HG03280 (cell line): Measurements from ENCODE around the gene MTHFSD.
"Not testable (repeated sequence)": the region's sequence is repeated elsewhere in the genome, so short reads cannot be mapped to it uniquely, and the experiment has no call there.

ENCODE experiments used
- ATAC-seq: cut with Tn5 transposase; IDR thresholded peaks from one replicate; pipeline ENCODE4 v1.9.1; 2021; ENCODE audit warnings: mild to moderate bottlenecking, moderate library complexity; ENCODE audit not compliant: unreplicated experiment

Gene MTHFSD, protein sequence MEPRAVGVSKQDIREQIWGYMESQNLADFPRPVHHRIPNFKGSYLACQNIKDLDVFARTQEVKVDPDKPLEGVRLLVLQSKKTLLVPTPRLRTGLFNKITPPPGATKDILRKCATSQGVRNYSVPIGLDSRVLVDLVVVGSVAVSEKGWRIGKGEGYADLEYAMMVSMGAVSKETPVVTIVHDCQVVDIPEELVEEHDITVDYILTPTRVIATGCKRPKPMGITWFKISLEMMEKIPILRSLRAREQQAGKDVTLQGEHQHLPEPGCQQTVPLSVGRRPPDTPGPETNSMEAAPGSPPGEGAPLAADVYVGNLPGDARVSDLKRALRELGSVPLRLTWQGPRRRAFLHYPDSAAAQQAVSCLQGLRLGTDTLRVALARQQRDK

DNA sequence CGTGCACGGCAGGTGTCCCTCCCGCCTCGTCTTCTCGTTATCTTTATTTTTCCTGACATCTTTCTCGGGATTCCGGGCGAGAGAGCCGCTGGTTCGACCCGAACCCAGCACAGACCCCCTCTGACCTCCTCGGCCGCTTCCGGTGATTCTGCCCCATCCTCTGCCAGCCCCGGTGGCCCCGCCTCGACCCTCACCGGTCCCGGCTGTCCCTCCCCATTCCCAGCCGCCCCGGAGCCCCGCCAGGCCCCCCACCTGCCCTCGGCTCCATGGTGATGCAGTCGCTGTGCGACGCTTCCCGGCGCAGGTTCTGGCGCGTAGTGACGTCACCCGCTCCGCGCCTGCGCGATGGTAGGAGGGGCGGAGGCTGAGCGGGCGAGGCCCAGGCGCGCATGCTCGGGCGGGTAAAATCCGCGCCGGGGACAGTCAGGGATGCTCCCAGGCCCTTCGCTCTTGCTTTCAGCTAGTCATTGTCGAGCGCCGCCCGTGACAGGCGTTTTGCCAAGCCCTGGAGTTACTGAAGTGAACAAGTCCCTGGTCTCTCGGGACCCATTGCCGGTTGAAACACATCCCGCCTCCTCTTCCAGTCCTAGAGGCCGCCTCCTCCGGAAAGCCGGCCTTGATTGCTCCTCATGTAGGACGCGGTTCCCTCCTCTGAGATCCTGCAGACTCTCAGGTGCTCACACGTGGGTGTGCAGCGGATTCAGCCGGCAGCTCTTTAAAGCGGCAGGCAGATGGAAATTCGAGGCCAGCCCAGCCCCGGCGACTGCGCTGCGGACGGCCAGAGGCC, at the start of gene MTHFSD:
Gene MTHFSD (minus strand): TSS at position 319 of the 787 bp plus-strand sequence. CDS start 51 bp downstream, at position 268.
- peak; percentile 93 for ATAC-seq

- peak; percentile 48 for ATAC-seq
Measured at GRCh38 chr16:86604436-86605193, 49.6 kb upstream of the MTHFSD start.

DNA sequence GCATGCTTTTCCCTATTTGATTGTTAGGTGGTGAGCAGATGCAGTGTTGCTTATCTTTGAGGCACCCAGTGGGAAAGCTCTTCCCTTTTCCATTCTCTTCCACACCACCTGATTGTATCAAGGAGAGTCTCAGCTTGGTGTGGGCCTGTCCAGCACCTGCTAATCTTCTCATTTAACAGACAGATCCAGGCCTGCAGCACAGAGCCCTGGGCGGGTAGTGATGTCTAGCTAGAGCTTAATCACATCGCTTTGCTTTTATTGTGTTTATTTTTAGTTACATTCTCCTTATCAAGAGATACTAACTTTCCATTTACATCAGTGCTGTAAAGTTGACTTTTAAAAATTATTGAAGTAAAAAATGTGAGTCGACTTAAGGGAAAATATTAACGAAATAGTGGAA, 47.5 kb upstream of the MTHFSD start:
- ATAC-seq, result no peak

DNA sequence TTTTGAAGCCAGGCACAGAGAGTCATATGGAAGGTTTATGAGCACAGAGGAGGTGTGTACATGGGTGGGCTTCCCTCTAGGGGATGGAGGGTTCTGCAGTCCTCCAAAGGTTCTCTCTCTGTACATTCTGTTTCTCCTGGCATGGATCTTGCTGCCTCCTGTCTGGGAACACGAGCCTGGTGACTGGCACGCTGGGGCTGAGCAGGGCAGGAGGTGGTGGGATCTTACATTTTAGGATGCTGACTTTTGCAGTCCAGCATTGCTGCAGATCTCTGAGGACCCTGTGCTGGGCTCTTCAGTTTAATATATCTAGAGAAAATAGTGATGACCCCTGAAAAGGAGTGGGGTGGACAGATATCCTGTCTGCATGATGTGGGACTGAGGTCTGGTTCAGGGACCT, 46.3 kb upstream of the MTHFSD start:
- no peak for ATAC-seq

DNA sequence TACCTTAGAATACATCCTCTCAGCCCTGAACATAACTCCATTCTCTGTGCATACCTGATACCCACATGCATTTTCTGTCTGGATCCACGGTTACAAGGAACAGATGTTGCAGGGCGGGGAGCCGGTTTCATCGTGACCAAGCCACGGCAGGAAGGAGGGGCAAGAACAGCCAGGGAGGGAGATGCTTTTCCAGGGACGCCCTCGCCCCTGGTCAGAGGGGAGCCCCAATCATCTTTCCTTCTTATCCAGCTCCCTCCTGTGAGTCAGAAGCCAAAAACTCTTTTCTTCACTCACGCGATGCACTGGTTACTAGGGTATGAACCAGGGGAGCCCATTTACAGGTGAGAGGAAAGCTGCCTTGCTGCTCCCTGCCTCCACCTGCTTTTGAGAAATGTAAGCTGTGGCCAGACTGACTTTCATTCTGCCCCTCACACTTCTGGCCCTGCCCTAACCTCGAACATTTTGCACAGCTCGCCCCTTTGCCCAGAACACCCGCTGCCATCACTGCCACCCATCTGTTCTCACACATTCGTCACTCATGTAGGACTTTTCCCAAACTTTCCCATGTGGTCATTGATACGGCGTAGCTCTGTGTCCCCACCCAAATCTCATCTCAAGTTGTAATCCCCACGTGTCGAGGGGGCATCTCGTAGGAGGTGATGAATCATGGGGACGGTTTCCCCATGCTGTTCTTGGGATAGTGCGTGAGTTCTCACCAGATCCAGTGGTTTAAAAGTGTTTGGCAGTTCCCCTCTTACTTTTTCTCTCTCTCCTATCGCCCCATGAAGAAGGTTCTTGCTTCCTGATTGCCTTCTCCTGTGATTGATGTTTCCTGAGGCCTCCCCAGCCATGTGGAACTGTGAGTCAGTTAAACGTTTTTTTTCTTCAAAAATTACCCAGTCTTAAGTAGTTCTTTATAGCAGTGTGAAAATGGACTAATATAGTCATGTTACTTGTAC, 43.9 kb upstream of the MTHFSD start:
- ATAC-seq, result no peak

DNA sequence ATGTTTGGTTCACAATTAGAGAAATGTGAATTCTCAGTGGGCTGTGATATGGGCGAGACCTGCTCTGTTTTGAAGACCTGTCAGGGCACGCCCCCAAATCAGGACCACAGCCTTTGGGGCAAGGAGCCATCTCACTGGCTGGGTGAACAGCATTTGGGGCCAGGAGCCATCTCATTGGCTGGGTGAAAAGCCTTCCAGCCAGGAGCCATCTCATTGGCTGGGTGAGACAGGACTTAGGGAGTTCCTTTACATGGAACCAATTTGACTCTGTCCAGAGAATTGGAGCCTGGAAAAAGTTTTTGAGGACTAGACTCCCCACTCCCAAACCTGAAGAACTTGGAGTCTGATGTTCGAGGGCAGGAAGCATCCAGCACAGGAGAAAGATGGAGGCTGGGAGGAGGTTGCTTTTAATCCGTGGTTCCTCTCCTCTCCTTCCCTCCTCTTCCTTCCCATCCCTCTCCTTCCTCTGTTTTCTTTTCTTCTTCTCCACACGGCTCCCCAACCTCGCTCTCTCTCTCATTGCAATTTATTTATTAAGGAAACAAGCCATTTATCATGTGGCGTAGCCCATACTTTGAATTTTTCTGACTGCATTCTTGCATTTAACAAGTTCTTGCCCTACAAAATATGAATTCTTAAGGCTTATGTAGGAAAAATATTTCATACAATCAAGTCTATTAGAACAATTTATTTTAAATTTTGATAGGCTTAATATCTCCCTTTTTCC, 43.0 kb upstream of the MTHFSD start:
- no peak for ATAC-seq

DNA sequence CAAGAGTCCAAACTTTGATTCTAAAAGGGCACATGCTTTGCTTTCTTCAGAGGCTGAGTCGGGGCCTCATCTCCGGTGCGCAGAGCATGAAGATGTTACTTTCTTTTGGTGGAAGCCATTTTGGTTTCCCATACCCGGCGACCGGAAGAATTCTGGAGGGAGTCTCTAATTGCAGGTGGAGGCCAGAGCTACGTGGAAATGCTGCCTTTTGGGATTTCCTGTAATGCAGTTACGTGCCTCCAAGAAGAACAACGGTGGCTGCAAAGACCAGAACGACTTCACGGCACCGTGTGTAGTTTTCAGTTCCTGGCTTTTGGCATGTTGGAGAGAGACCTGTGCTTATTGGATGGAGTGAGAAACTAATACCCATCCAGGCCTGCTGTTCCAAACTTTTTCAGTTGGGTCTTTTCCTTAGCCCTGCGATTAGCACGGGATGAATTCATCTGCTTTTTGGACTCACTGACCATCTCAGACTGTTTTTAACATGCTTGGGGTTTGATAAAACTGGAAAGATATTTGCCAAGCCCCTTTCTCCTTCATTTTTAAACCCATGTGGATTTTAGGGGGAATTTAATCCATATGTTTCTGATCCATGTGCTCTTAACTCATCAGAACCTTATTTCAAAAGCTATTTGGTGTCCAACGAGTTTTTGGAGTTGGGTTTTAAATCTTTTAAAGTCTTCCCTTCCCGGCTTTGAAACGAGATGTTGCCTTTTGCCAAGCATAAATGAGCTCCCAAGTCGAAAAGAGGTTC, 42.3 kb upstream of the MTHFSD start:
- no peak for ATAC-seq

GRCh38 chr16:86595983-86596605, 41.1 kb upstream of the MTHFSD start:
- no peak for ATAC-seq

- ATAC-seq, result no peak
Measured at GRCh38 chr16:86594721-86595120, 39.7 kb upstream of the MTHFSD start.

DNA sequence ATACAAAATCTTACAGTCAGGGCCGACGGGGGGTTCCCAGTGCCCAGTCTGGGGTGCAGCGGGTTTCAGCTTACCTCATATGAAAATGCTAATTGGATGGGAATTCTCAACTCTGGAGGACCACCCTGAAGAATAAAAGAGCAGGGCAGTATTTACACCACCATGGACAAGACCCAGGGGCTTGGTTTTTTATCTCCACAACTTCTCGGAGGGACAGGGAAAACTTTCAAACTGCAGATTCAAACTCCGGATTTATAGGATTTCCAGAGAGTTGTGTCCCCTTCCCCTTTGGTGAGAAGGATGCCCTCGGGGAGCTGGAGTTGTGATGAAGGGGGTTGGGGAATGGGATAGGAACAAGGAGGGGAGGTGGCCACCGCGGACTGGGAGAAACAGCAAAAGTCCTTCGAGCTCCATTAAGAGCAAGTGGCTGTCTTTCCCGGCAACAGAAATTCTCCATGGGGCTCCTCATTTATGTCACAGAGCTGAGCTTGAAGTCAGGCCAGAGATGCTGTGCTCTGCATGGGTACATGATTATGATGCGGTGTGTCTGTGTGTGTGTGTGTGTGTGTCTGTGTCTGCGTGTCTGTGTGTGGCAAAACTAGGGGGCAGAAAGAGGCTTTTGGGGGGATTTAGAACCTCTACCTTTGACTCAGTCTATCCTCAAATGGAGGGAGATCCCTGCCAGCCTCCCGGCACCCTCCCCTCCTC, 39.0 kb upstream of the MTHFSD start:
- ATAC-seq, result no peak

GRCh38 chr16:86591270-86591669, 36.2 kb upstream of the MTHFSD start:
- ATAC-seq, result no peak

GRCh38 chr16:86590501-86591144, 35.6 kb upstream of the MTHFSD start:
- ATAC-seq, result no peak

- not testable (repeated sequence) for ATAC-seq
Measured at GRCh38 chr16:86587955-86588354, 32.9 kb upstream of the MTHFSD start.

- no peak for ATAC-seq
Measured at GRCh38 chr16:86587487-86587886, 32.5 kb upstream of the MTHFSD start.

GRCh38 chr16:86585821-86586611, 31.0 kb upstream of the MTHFSD start:
- no peak for ATAC-seq
